SU-DHL-6 (cell line): ENCODE data around the gene ADD3.

Experiments
- CTCF ChIP-seq: fragments of 200-600 bp; sonication (generic); IDR thresholded peaks from one replicate; pipeline ENCODE4 v1.5.1; 2017; ENCODE audit warnings: antibody characterized with exemption, mild to moderate bottlenecking, low read length, moderate library complexity; ENCODE audit not compliant: insufficient read depth, poor library complexity, severe bottlenecking
- EZH2phosphoT487 ChIP-seq: fragments of 200-600 bp; sonication (generic), shearing (Covaris generic); conservative IDR thresholded peaks from 2 replicates; pipeline ENCODE4 v1.6.1; 2018; ENCODE audit warnings: mild to moderate bottlenecking, antibody characterized with exemption, low read length, moderate library complexity, mixed read lengths

- TF ChIP-seq EZH2phosphoT487 (no peak), CTCF (no peak)
These were observed 16.4 kb upstream of the ADD3 start for GRCh38 chr10:109991266-109991855.
